Lower lobe of right lung (tissue), 2 donors: ENCODE measurements around the gene CCDC122. TPM values are rescaled to one million over a fixed set of nuclear protein-coding genes. Genes with fewer than 3 reads are reported as not detected.

Source experiments
- ATAC-seq, 2 donors: fragments of 200-7000 bp; cut with Tn5 transposase; one replicate each; pipeline ENCODE4 v1.9.1; 2020 to 2022; ENCODE audit warnings: mild to moderate bottlenecking in 2 of 2, moderate library complexity in 2 of 2
- DNase-seq: peaks from one replicate; pipeline ENCODE4 v3.0.0-alpha.2; 2020
- H3K27ac ChIP-seq: fragments of 200-600 bp; one replicate; pipeline ENCODE4 v1.8.0; 2022
- H3K27me3 ChIP-seq: fragments of 200-600 bp; one replicate; pipeline ENCODE4 v1.8.0; 2022; ENCODE audit warnings: low read depth
- H3K36me3 ChIP-seq: fragments of 200-600 bp; one replicate; pipeline ENCODE4 v1.8.0; 2022; ENCODE audit warnings: mild to moderate bottlenecking
- H3K4me1 ChIP-seq: fragments of 200-600 bp; one replicate; pipeline ENCODE4 v1.8.0; 2022
- H3K4me3 ChIP-seq: fragments of 200-600 bp; one replicate; pipeline ENCODE4 v1.8.0; 2022; ENCODE audit warnings: mild to moderate bottlenecking
- H3K9me3 ChIP-seq: fragments of 200-600 bp; one replicate; pipeline ENCODE4 v1.8.0; 2022
- intact Hi-C: fragments of 100-400 bp; cut with DNase I; formaldehyde crosslinking; loops from one replicate; pipeline ENCODE4 v1.11.0; 2022
- total RNA-seq: library from RNA; stranded (reverse); fragmentation: NEBNext Ultra II Directional; extraction: Animal tissue kit (Norgen Biotek cat#: 25700); gene quantifications from one replicate; pipeline ENCODE4 v1.2.1, GENCODE V29; 2021
- TF ChIP-seq, protein P1 (sequence below): fragments of 200-600 bp; IDR thresholded peaks from one replicate; pipeline ENCODE4 v1.8.0; 2022; ENCODE audit warnings: antibody characterized with exemption, mild to moderate bottlenecking
- donor health status: DM: no; HTN: yes; CAD: no; lungs with severe emphysema.

The CCDC122 gene
- total RNA-seq, 1 donor from 2014 or later, result 4.8 TPM

DNA sequence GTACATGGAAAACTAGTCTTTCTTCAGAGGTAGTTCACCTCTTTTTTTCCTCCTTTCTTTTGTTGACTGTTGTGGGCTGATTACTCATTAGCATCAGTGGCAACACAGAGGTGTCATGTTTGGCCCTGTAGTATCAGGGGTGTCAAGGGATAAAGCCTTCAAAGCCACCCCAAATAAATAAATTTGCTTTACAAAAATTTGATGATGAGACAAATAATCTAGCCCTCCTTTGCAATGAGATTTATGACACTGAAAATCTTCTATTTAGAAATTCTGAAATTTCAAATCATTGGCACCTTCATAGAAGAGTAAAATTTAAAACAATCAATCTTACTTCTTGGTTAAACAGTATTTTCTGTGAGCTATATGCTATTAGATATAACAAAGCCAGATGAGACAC is 2.0 kb upstream of the CCDC122 start:
- H3K4me1 ChIP-seq, result peaks cover 32% of the 10 kb centered on the region
- ATAC-seq (no peak), DNase-seq (no peak)
- TF ChIP-seq, protein P1, sequence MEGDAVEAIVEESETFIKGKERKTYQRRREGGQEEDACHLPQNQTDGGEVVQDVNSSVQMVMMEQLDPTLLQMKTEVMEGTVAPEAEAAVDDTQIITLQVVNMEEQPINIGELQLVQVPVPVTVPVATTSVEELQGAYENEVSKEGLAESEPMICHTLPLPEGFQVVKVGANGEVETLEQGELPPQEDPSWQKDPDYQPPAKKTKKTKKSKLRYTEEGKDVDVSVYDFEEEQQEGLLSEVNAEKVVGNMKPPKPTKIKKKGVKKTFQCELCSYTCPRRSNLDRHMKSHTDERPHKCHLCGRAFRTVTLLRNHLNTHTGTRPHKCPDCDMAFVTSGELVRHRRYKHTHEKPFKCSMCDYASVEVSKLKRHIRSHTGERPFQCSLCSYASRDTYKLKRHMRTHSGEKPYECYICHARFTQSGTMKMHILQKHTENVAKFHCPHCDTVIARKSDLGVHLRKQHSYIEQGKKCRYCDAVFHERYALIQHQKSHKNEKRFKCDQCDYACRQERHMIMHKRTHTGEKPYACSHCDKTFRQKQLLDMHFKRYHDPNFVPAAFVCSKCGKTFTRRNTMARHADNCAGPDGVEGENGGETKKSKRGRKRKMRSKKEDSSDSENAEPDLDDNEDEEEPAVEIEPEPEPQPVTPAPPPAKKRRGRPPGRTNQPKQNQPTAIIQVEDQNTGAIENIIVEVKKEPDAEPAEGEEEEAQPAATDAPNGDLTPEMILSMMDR, result no peak
- no peaks in the 10 kb centered on the region for H3K36me3 ChIP-seq
- no peak overlapping the region for H3K4me3 ChIP-seq
- intact Hi-C loops, result no loop called here
- H3K27me3 ChIP-seq, result no peaks in the 10 kb centered on the region
- H3K27ac ChIP-seq, result no peak overlapping the region
- no peaks in the 10 kb centered on the region for H3K9me3 ChIP-seq

DNA sequence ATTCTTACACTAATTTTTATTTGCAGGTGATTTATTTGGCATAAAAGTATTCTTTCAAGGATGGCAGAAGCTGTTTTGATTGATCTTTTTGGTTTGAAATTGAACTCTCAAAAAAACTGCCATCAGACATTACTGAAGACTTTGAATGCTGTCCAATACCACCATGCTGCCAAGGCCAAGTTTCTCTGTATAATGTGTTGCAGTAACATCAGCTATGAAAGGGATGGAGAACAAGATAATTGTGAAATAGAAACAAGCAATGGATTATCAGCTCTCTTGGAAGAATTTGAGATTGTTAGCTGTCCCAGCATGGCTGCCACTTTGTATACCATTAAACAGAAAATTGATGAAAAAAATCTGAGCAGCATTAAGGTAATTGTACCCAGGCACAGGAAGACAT is 1.4 kb upstream of the CCDC122 start:
- ATAC-seq (no peak), DNase-seq (no peak)
- intact Hi-C loops, result no loop called here
- Histone ChIP-seq H3K4me1 (peaks cover 32% of the 10 kb centered on the region), H3K4me3 (no peak overlapping the region), H3K36me3 (no peaks in the 10 kb centered on the region), H3K27me3 (no peaks in the 10 kb centered on the region), H3K27ac (no peak overlapping the region), H3K9me3 (no peaks in the 10 kb centered on the region)
- TF ChIP-seq, protein P1, result no peak

DNA sequence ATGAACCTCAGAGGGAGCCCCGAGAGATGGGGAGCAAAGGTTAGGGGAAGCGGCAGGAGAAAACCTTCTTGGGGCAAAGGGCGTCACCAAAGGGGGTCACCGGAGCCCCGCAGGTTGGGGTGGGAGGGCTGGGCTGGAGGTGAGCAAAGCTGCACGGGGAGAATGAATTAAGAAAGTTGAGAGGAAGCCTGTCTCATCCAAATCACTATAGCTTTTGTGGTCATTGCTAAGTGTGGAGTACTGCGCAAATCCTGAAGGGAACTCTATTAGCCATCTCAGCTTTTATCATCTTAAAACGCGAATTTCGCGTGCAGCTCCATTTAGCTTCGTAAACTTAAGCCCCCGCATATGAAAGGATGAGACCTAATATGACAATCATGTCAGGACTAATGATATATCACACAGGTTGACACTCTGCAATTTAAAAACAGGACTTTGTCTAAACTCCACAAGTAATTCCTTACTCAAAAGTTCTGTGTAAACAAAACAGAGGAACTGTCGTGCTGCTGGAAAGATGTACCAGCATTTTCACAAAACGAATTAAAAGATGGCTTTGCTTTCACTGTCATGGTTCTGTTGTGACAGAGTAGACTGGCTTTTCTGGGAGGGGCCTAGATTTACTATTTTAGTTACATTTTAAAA is 795 bp upstream of the CCDC122 start:
- Histone ChIP-seq H3K4me1 (peaks cover 32% of the 10 kb centered on the region), H3K9me3 (no peaks in the 10 kb centered on the region), H3K4me3 (peak overlapping the region; percentile 70), H3K36me3 (no peaks in the 10 kb centered on the region), H3K27ac (peak overlapping the region; percentile 97), H3K27me3 (no peaks in the 10 kb centered on the region)
- intact Hi-C loops, result no loop called here
- TF ChIP-seq, protein P1, result no peak
- DNase-seq (no peak), ATAC-seq (no peak)

DNA sequence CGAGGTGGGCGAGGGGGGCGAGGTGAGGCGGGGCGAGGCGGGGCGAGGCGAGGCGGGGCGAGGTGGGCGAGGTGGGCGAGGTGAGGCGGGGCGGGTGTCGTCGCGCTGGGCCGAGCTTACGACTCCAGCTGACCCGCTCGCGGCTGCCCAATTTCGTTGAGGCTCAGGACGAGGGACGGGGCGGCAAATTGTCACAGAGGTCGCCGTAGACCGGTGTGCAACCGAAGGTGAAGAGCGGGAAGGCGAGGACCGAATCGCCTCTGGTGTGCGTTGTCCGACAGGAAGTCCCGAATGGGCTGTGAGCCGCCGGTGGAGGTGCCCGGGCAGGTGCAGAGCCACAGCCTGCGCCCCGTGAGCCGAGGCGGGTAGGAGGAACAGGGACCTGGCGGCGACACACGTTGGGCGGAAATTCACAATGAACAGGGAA is 228 bp upstream of the CCDC122 start, which contains the start of gene LACC1:
Gene LACC1, plus strand, starts transcription at position 150 of the 427 bp plus-strand sequence. CDS start 1,082 bp downstream, outside the sequence.
- DNase-seq (peak; percentile 78), ATAC-seq (peak; percentile 90 to 91)
- Histone ChIP-seq H3K9me3 (no peaks in the 10 kb centered on the region), H3K27me3 (no peaks in the 10 kb centered on the region), H3K36me3 (no peaks in the 10 kb centered on the region), H3K4me3 (peak within 1 kb of the TSS; percentile 70), H3K27ac (peak within 1 kb of the TSS; percentile 97), H3K4me1 (peaks cover 32% of the 10 kb centered on the region)
- intact Hi-C loops, result no loop called here
- TF ChIP-seq, protein P1, result no peak

DNA sequence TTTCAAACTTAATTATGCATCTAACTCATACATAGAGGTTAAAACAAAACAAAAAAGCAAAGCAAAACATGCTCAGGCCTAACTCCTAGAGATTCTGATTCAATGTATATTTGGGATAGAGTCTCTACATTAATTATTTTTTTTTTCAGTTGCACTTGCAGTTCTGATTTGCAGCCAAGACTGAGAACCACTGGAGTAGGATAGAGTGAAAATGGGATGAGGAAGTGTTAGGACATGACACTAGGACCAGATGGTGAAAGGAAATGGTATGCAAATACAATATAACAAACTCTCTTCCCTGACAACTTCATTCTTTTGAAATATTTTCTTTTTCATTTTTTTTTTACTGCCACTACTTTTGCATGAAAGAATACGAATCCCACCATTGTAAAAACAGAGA is 1.8 kb downstream of the CCDC122 start:
- TF ChIP-seq, protein P1, result no peak
- Histone ChIP-seq H3K27ac (no peak overlapping the region), H3K9me3 (no peaks in the 10 kb centered on the region), H3K4me1 (peaks cover 32% of the 10 kb centered on the region), H3K4me3 (no peak overlapping the region), H3K36me3 (no peaks in the 10 kb centered on the region), H3K27me3 (no peaks in the 10 kb centered on the region)
- no peak for DNase-seq
- intact Hi-C loops, result no loop called here
- no peak for ATAC-seq
